HUES64 (cell line): ENCODE results near the gene NLRC5.

ENCODE experiments used
- H3K27ac ChIP-seq: 2 replicates; pipeline ENCODE4 v1.7.0; 2013; ENCODE audit warnings: low read depth, low read length, inconsistent platforms
- H3K27me3 ChIP-seq: 2 replicates; pipeline ENCODE4 v1.6.1; 2013; ENCODE audit warnings: mild to moderate bottlenecking, low read length; ENCODE audit not compliant: insufficient read depth
- H3K36me3 ChIP-seq: 2 replicates; pipeline ENCODE4 v1.6.1; 2013; ENCODE audit warnings: mild to moderate bottlenecking, low read length; ENCODE audit not compliant: insufficient read depth
- H3K4me1 ChIP-seq: 2 replicates; pipeline ENCODE4 v1.6.1; 2013; ENCODE audit warnings: mild to moderate bottlenecking, low read length, moderate library complexity; ENCODE audit not compliant: insufficient read depth
- H3K4me3 ChIP-seq: 2 replicates; pipeline ENCODE4 v1.5.1; 2013; ENCODE audit warnings: mild to moderate bottlenecking, low read length, moderate library complexity
- H3K9ac ChIP-seq: 2 replicates; pipeline ENCODE4 v1.6.1; 2013; ENCODE audit warnings: mild to moderate bottlenecking, low read depth, low read length
- H3K9me3 ChIP-seq: 2 replicates; pipeline ENCODE4 v1.6.1; 2013; ENCODE audit warnings: low read depth, low read length; ENCODE audit not compliant: insufficient read depth
- WGBS: fragments of 150-250, 120-280 bp; methylation state at CpG from one replicate; pipeline ENCODE4 v1.1.7; 2013; ENCODE audit warnings: missing lambda C conversion rate; 5-methylcytosine and 5-hydroxymethylcytosine counted together

NLRC5 gene

GRCh38 chr16:57042157-57043111, 53.1 kb downstream of the NLRC5 start:
- Histone ChIP-seq H3K27ac (no peak overlapping the region), H3K9me3 (no peaks in the 10 kb centered on the region), H3K27me3 (no peaks in the 10 kb centered on the region), H3K4me3 (no peak overlapping the region), H3K9ac (no peak overlapping the region), H3K36me3 (no peaks in the 10 kb centered on the region), H3K4me1 (no peaks in the 10 kb centered on the region)
- WGBS, result 91% methylated on average over 13 of the region's 14 CpGs

GRCh38 chr16:57043248-57043647, 53.9 kb downstream of the NLRC5 start:
- Histone ChIP-seq H3K9ac (no peak overlapping the region), H3K4me1 (no peaks in the 10 kb centered on the region), H3K36me3 (no peaks in the 10 kb centered on the region), H3K4me3 (no peak overlapping the region), H3K9me3 (no peaks in the 10 kb centered on the region), H3K27me3 (no peaks in the 10 kb centered on the region), H3K27ac (no peak overlapping the region)
- WGBS, result 97% methylated on average over 9 of the region's 9 CpGs

GRCh38 chr16:57044931-57045693, 55.8 kb downstream of the NLRC5 start:
- Histone ChIP-seq H3K4me3 (no peak overlapping the region), H3K9ac (no peak overlapping the region), H3K9me3 (no peaks in the 10 kb centered on the region), H3K27ac (no peak overlapping the region), H3K4me1 (no peaks in the 10 kb centered on the region), H3K27me3 (no peaks in the 10 kb centered on the region), H3K36me3 (no peaks in the 10 kb centered on the region)
- 88% methylated on average over 12 of the region's 12 CpGs for whole genome bisulfite sequencing

GRCh38 chr16:57045694-57046381, 56.5 kb downstream of the NLRC5 start:
- Histone ChIP-seq H3K27ac (no peak overlapping the region), H3K4me1 (no peaks in the 10 kb centered on the region), H3K4me3 (no peak overlapping the region), H3K9ac (no peak overlapping the region), H3K9me3 (no peaks in the 10 kb centered on the region), H3K36me3 (no peaks in the 10 kb centered on the region), H3K27me3 (no peaks in the 10 kb centered on the region)
- 50% methylated on average over 13 of the region's 13 CpGs for WGBS

- Histone ChIP-seq H3K4me3 (no peak overlapping the region), H3K9me3 (no peaks in the 10 kb centered on the region), H3K36me3 (no peaks in the 10 kb centered on the region), H3K4me1 (no peaks in the 10 kb centered on the region), H3K27ac (no peak overlapping the region), H3K9ac (no peak overlapping the region), H3K27me3 (no peaks in the 10 kb centered on the region)
- WGBS, result 67% methylated on average over 2 of the region's 2 CpGs
Observed at GRCh38 chr16:57048095-57048494, 58.7 kb downstream of the NLRC5 start.

GRCh38 chr16:57049678-57050077, 60.3 kb downstream of the NLRC5 start:
- WGBS, result 96% methylated on average over 4 of the region's 4 CpGs
- no peaks in the 10 kb centered on the region for H3K9me3 ChIP-seq
- H3K4me1 ChIP-seq, result no peaks in the 10 kb centered on the region
- no peaks in the 10 kb centered on the region for H3K27me3 ChIP-seq
- H3K36me3 ChIP-seq, result no peaks in the 10 kb centered on the region
- H3K4me3 ChIP-seq, result no peak overlapping the region
- no peak overlapping the region for H3K9ac ChIP-seq
- no peak overlapping the region for H3K27ac ChIP-seq

GRCh38 chr16:57051696-57052228, 62.4 kb downstream of the NLRC5 start:
- Histone ChIP-seq H3K36me3 (no peaks in the 10 kb centered on the region), H3K27me3 (no peaks in the 10 kb centered on the region), H3K9me3 (no peaks in the 10 kb centered on the region), H3K9ac (no peak overlapping the region), H3K27ac (no peak overlapping the region), H3K4me3 (no peak overlapping the region), H3K4me1 (no peaks in the 10 kb centered on the region)
- WGBS, result 90% methylated on average over 11 of the region's 11 CpGs

GRCh38 chr16:57053206-57053605, 63.8 kb downstream of the NLRC5 start:
- no peak overlapping the region for H3K9ac ChIP-seq
- no peaks in the 10 kb centered on the region for H3K4me1 ChIP-seq
- no peaks in the 10 kb centered on the region for H3K36me3 ChIP-seq
- 92% methylated on average over 9 of the region's 9 CpGs for WGBS
- H3K4me3 ChIP-seq, result no peak overlapping the region
- H3K27me3 ChIP-seq, result no peaks in the 10 kb centered on the region
- no peak overlapping the region for H3K27ac ChIP-seq
- no peaks in the 10 kb centered on the region for H3K9me3 ChIP-seq

- Histone ChIP-seq H3K27ac (no peak overlapping the region), H3K36me3 (no peaks in the 10 kb centered on the region), H3K27me3 (no peaks in the 10 kb centered on the region), H3K4me3 (no peak overlapping the region), H3K9ac (no peak overlapping the region), H3K9me3 (no peaks in the 10 kb centered on the region), H3K4me1 (no peaks in the 10 kb centered on the region)
- WGBS, result 91% methylated on average over 5 of the region's 5 CpGs
Observed at GRCh38 chr16:57054338-57054737, 65.0 kb downstream of the NLRC5 start.

- H3K4me1 ChIP-seq, result no peaks in the 10 kb centered on the region
- no peaks in the 10 kb centered on the region for H3K27me3 ChIP-seq
- no peak overlapping the region for H3K4me3 ChIP-seq
- no peak overlapping the region for H3K9ac ChIP-seq
- H3K9me3 ChIP-seq, result no peaks in the 10 kb centered on the region
- no peak overlapping the region for H3K27ac ChIP-seq
- H3K36me3 ChIP-seq, result no peaks in the 10 kb centered on the region
- 93% methylated on average over 7 of the region's 7 CpGs for WGBS
Observed at GRCh38 chr16:57054771-57055170, 65.4 kb downstream of the NLRC5 start.

GRCh38 chr16:57055671-57056070, 66.3 kb downstream of the NLRC5 start:
- Histone ChIP-seq H3K4me3 (no peak overlapping the region), H3K9me3 (no peaks in the 10 kb centered on the region), H3K4me1 (no peaks in the 10 kb centered on the region), H3K27me3 (no peaks in the 10 kb centered on the region), H3K9ac (no peak overlapping the region), H3K27ac (no peak overlapping the region), H3K36me3 (no peaks in the 10 kb centered on the region)
- 44% methylated on average over 6 of the region's 6 CpGs for WGBS
